Breast epithelium (tissue), 4 donors: ENCODE data around the gene PCNX1. TPM values are rescaled to one million over a fixed set of nuclear protein-coding genes. Genes with fewer than 3 reads are reported as not detected.

Experiments
- DNase-seq, 2 donors: peaks; one replicate each; pipeline ENCODE4 v3.0.0-alpha.2; 2019; ENCODE audit warnings: low spot score in 2 of 2
- H3K27ac ChIP-seq, 2 donors: fragments of 200-600 bp; sonication (generic) in 1 of 2; one replicate each; pipeline ENCODE4 v1.5.1; 2016 to 2019; ENCODE audit warnings: mild to moderate bottlenecking in 1 of 2
- H3K27me3 ChIP-seq, 2 donors: fragments of 200-600 bp; sonication (generic) in 1 of 2; one replicate each; pipeline versions ENCODE4 v1.5.1 to v1.6.0; 2017 to 2019; ENCODE audit warnings: control low read depth in 1 of 2, mild to moderate bottlenecking in 1 of 2
- H3K36me3 ChIP-seq: fragments of 200-600 bp; one replicate; pipeline ENCODE4 v1.5.1; 2019
- H3K4me1 ChIP-seq, 2 donors: fragments of 200-600 bp; sonication (generic); one replicate each; pipeline ENCODE4 v1.5.1; 2016 to 2019; ENCODE audit warnings: control low read depth in 1 of 2
- H3K4me3 ChIP-seq, 3 donors: fragments of 200-600 bp; sonication (generic); 1 replicate in 2 of 3; 2 replicates in 1 of 3; pipeline ENCODE4 v1.5.1; 2016 to 2019; ENCODE audit warnings: mild to moderate bottlenecking in 3 of 3, moderate library complexity in 2 of 3
- H3K9me3 ChIP-seq, 2 donors: fragments of 200-600 bp; sonication (generic) in 1 of 2; one replicate each; pipeline ENCODE4 v1.5.1; 2016 to 2019; ENCODE audit warnings: control low read depth in 1 of 2
- POLR2A ChIP-seq: fragments of 450-650 bp; IDR thresholded peaks from one replicate; pipeline ENCODE4 v1.6.1; 2016; ENCODE audit warnings: antibody characterized with exemption, mild to moderate bottlenecking, moderate library complexity
- POLR2AphosphoS5 ChIP-seq, 3 donors: sonication (generic); formaldehyde crosslinking; IDR thresholded peaks; one replicate each; pipeline ENCODE4 v1.6.1; 2017; ENCODE audit warnings: antibody characterized with exemption in 3 of 3
- intact Hi-C: fragments of 100-400 bp; cut with DNase I; formaldehyde crosslinking; loops from one replicate; pipeline ENCODE4 v1.15.1; 2023; ENCODE audit warnings: low total_unique reads
- total RNA-seq, 3 donors: library from RNA; depleted of rRNA; stranded (reverse); fragments of >200 nt; gene quantifications; one replicate each; pipeline ENCODE4 v1.1.0, GENCODE V29; 2016
- TF ChIP-seq, protein P1 (sequence below), 3 donors: fragments of 450-650 bp; IDR thresholded peaks; one replicate each; pipeline ENCODE4 v1.5.1; 2016 to 2017; ENCODE audit warnings: antibody characterized with exemption in 3 of 3, mild to moderate bottlenecking in 3 of 3, moderate library complexity in 3 of 3

The PCNX1 gene
- total RNA-seq, 3 donors from 2014 or later: 61.8 to 105 (median 92.5) TPM

- no peaks in the 10 kb centered on the region for H3K27me3 ChIP-seq
- no peaks in the 10 kb centered on the region for H3K36me3 ChIP-seq
- H3K4me3 ChIP-seq: no peak overlapping the region
- TF ChIP-seq POLR2AphosphoS5 (IDR thresholded peaks at IDR 0.05) (no peak), POLR2A (no peak)
- TF ChIP-seq, protein P1, sequence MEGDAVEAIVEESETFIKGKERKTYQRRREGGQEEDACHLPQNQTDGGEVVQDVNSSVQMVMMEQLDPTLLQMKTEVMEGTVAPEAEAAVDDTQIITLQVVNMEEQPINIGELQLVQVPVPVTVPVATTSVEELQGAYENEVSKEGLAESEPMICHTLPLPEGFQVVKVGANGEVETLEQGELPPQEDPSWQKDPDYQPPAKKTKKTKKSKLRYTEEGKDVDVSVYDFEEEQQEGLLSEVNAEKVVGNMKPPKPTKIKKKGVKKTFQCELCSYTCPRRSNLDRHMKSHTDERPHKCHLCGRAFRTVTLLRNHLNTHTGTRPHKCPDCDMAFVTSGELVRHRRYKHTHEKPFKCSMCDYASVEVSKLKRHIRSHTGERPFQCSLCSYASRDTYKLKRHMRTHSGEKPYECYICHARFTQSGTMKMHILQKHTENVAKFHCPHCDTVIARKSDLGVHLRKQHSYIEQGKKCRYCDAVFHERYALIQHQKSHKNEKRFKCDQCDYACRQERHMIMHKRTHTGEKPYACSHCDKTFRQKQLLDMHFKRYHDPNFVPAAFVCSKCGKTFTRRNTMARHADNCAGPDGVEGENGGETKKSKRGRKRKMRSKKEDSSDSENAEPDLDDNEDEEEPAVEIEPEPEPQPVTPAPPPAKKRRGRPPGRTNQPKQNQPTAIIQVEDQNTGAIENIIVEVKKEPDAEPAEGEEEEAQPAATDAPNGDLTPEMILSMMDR (IDR thresholded peaks at IDR 0.05): no peak
- H3K4me1 ChIP-seq: no peaks in the 10 kb centered on the region
- no peak overlapping the region for H3K27ac ChIP-seq
- DNase-seq: no peak
- intact Hi-C loops: no loop called here
- H3K9me3 ChIP-seq: no peaks in the 10 kb centered on the region
Observed at GRCh38 chr14:71021347-71022011, 114.2 kb downstream of the PCNX1 start.

DNA sequence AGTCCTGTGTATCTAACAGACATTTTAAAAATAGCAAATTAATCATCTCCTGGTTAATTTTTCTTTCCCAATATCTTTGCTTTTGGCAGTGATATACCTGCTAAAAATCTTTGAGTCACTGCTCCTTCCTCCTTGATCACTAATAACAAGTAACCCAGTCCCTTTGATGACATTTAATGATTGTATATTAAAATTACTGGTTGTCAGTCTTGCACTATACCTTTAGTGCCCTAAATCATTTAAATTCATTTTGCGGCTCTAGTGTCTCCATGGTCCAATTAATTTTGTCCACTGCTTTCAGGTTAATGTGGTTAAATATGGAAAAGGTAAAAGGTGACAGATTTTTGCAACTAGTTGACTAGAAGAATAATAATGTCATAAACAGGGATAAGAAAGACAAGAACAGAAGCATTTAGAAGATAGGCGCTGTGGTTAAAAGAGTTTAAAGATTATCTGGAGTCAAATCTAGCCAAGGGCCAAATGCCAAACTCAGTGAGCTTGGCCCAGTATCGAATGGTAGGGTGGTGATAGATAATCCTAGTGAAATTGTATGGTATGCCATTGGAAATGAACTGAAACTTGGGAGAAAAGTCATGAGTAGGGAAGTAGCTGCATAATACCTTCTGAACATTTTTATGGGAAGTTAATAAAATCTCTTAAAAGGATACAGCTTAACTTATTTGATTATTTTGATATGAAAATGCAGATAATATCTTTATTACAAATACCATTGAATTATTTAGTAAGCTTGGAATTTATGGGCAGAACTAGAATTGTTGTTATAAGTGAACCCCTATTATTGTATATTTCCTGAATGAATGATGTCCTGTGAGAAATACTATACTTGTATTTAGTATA is 115.0 kb downstream of the PCNX1 start:
- Histone ChIP-seq H3K27me3 (no peaks in the 10 kb centered on the region), H3K4me1 (no peaks in the 10 kb centered on the region), H3K27ac (no peak overlapping the region), H3K4me3 (no peak overlapping the region), H3K9me3 (no peaks in the 10 kb centered on the region), H3K36me3 (no peaks in the 10 kb centered on the region)
- TF ChIP-seq POLR2A (no peak), POLR2AphosphoS5 (IDR thresholded peaks at IDR 0.05) (no peak)
- TF ChIP-seq, protein P1 (IDR thresholded peaks at IDR 0.05): no peak
- intact Hi-C loops: no loop called here
- no peak for DNase-seq

GRCh38 chr14:71022939-71023338 is 115.7 kb downstream of the PCNX1 start:
- DNase-seq: no peak
- H3K9me3 ChIP-seq: no peaks in the 10 kb centered on the region
- no peaks in the 10 kb centered on the region for H3K4me1 ChIP-seq
- intact Hi-C loops: no loop called here
- no peaks in the 10 kb centered on the region for H3K27me3 ChIP-seq
- TF ChIP-seq, protein P1 (IDR thresholded peaks at IDR 0.05): no peak
- TF ChIP-seq POLR2A (no peak), POLR2AphosphoS5 (IDR thresholded peaks at IDR 0.05) (no peak)
- H3K27ac ChIP-seq: no peak overlapping the region
- H3K36me3 ChIP-seq: no peaks in the 10 kb centered on the region
- no peak overlapping the region for H3K4me3 ChIP-seq

- intact Hi-C loops: no loop called here
- H3K27me3 ChIP-seq: no peaks in the 10 kb centered on the region
- DNase-seq: no peak
- H3K9me3 ChIP-seq: no peaks in the 10 kb centered on the region
- H3K27ac ChIP-seq: no peak overlapping the region
- no peak overlapping the region for H3K4me3 ChIP-seq
- H3K4me1 ChIP-seq: no peaks in the 10 kb centered on the region
- peaks cover 4% of the 10 kb centered on the region for H3K36me3 ChIP-seq
- TF ChIP-seq POLR2AphosphoS5 (IDR thresholded peaks at IDR 0.05): no peak
Observed at GRCh38 chr14:71029236-71029781, 122.0 kb downstream of the PCNX1 start.

- Histone ChIP-seq H3K4me3 (no peak overlapping the region), H3K27me3 (no peaks in the 10 kb centered on the region), H3K9me3 (no peaks in the 10 kb centered on the region), H3K36me3 (peaks cover 4% of the 10 kb centered on the region), H3K27ac (no peak overlapping the region), H3K4me1 (no peaks in the 10 kb centered on the region)
- peak in 1 of 2 donors; percentile 37 for DNase-seq
- TF ChIP-seq, protein P1 (IDR thresholded peaks at IDR 0.05): no peak
- no peak for TF ChIP-seq POLR2A
- intact Hi-C loops: no loop called here
Observed at GRCh38 chr14:71031000-71031399, 123.7 kb downstream of the PCNX1 start.
